GM04504 (cell line): Measurements from ENCODE around the gene RPL4.
"Not testable (repeated sequence)": the region's sequence is repeated elsewhere in the genome, so short reads cannot be mapped to it uniquely, and the experiment has no call there.

ENCODE experiments used
- DNase-seq: peaks from one replicate; pipeline ENCODE4 v3.0.0-alpha.2; 2012; ENCODE audit warnings: low read depth

Gene RPL4

GRCh38 chr15:66489179-66489791 is 15.4 kb downstream of the RPL4 start:
- DNase-seq, result no peak

- no peak for DNase-seq
Measured at GRCh38 chr15:66488525-66488924, 16.1 kb downstream of the RPL4 start.

- DNase-seq, result no peak
Measured at GRCh38 chr15:66486887-66487286, 17.8 kb downstream of the RPL4 start.

- no peak for DNase-seq
Measured at GRCh38 chr15:66484539-66485112, 20.0 kb downstream of the RPL4 start.

- DNase-seq, result no peak
Measured at GRCh38 chr15:66483131-66483566, 21.5 kb downstream of the RPL4 start.

GRCh38 chr15:66482539-66482938 is 22.1 kb downstream of the RPL4 start:
- DNase-seq, result no peak

GRCh38 chr15:66481107-66481856 is 23.4 kb downstream of the RPL4 start:
- DNase-seq, result no peak

GRCh38 chr15:66480267-66480666 is 24.4 kb downstream of the RPL4 start:
- DNase-seq, result no peak

GRCh38 chr15:66477011-66477410 is 27.6 kb downstream of the RPL4 start:
- DNase-seq, result no peak

- DNase-seq, result no peak
Measured at GRCh38 chr15:66476535-66476934, 28.1 kb downstream of the RPL4 start.

- no peak for DNase-seq
Measured at GRCh38 chr15:66474963-66475362, 29.7 kb downstream of the RPL4 start.

- no peak for DNase-seq
Measured at GRCh38 chr15:66474135-66474534, 30.5 kb downstream of the RPL4 start.

- DNase-seq, result peak; percentile 58
Measured at GRCh38 chr15:66472176-66472999, 32.3 kb downstream of the RPL4 start.

GRCh38 chr15:66470825-66471224 is 33.8 kb downstream of the RPL4 start:
- not testable (repeated sequence) for DNase-seq

GRCh38 chr15:66467162-66468040 is 37.3 kb downstream of the RPL4 start:
- DNase-seq, result not testable (repeated sequence)

GRCh38 chr15:66465294-66465693 is 39.4 kb downstream of the RPL4 start:
- not testable (repeated sequence) for DNase-seq

GRCh38 chr15:66462627-66463026 is 42.0 kb downstream of the RPL4 start:
- no peak for DNase-seq

GRCh38 chr15:66461917-66462316 is 42.7 kb downstream of the RPL4 start:
- no peak for DNase-seq

- not testable (repeated sequence) for DNase-seq
Measured at GRCh38 chr15:66461294-66461693, 43.4 kb downstream of the RPL4 start.

GRCh38 chr15:66459818-66460615 is 44.6 kb downstream of the RPL4 start:
- no peak for DNase-seq

- no peak for DNase-seq
Measured at GRCh38 chr15:66456211-66456610, 48.4 kb downstream of the RPL4 start.
